Inflammatory macrophage (primary cell): ENCODE measurements around the gene PAK6.
A peak's percentile ranks its signal among the peaks of the same experiment; 100 is the strongest.

ENCODE experiments used
- DNase-seq, 2 donors: peaks; one replicate each; pipeline ENCODE4 v3.0.0-alpha.2; 2020 to 2022

The PAK6 gene

GRCh38 chr15:40293905-40294895 is 55.3 kb downstream of the PAK6 start:
- peak in 1 of 2 donors; percentile 42 for DNase-seq

- DNase-seq = no peak
Measured at GRCh38 chr15:40295297-40295696, 56.4 kb downstream of the PAK6 start.

GRCh38 chr15:40295877-40296560 is 57.2 kb downstream of the PAK6 start:
- DNase-seq = no peak

- DNase-seq = no peak
Measured at GRCh38 chr15:40296561-40297230, 57.8 kb downstream of the PAK6 start.

GRCh38 chr15:40297356-40297755 is 58.5 kb downstream of the PAK6 start:
- DNase-seq = no peak

GRCh38 chr15:40298216-40298935 is 59.5 kb downstream of the PAK6 start:
- DNase-seq = no peak

- DNase-seq = no peak
Measured at GRCh38 chr15:40300367-40300766, 61.5 kb downstream of the PAK6 start.

GRCh38 chr15:40300771-40301170 is 61.9 kb downstream of the PAK6 start:
- no peak for DNase-seq

- peak in 1 of 2 donors; percentile 33 for DNase-seq
Measured at GRCh38 chr15:40301467-40302179, 62.8 kb downstream of the PAK6 start.

- no peak for DNase-seq
Measured at GRCh38 chr15:40302288-40302886, 63.5 kb downstream of the PAK6 start.

GRCh38 chr15:40302981-40303380 is 64.1 kb downstream of the PAK6 start:
- no peak for DNase-seq

- DNase-seq = no peak
Measured at GRCh38 chr15:40303576-40303975, 64.7 kb downstream of the PAK6 start.

GRCh38 chr15:40305281-40305680 is 66.4 kb downstream of the PAK6 start:
- no peak for DNase-seq

GRCh38 chr15:40306371-40306770 is 67.5 kb downstream of the PAK6 start:
- peak; percentile 55 to 65 for DNase-seq

GRCh38 chr15:40306908-40307307 is 68.0 kb downstream of the PAK6 start:
- DNase-seq = peak in 1 of 2 donors; percentile 44

GRCh38 chr15:40307421-40308211 is 68.8 kb downstream of the PAK6 start, which contains the start of gene PLCB2:
TSS of gene PLCB2 (minus strand) at chr15:40307935. CDS start at chr15:40307672, 263 bp downstream.
- DNase-seq = peak; percentile 77 to 90

GRCh38 chr15:40309344-40309862 is 70.5 kb downstream of the PAK6 start:
- no peak for DNase-seq

- peak; percentile 60 to 78 for DNase-seq
Measured at GRCh38 chr15:40310001-40310959, 71.4 kb downstream of the PAK6 start.

- no peak for DNase-seq
Measured at GRCh38 chr15:40310993-40311392, 72.1 kb downstream of the PAK6 start.
